HPDE6-E6E7 (cell line): ENCODE measurements around the gene OR2AG1.
"Not testable (repeated sequence)": the region's sequence is repeated elsewhere in the genome, so short reads cannot be mapped to it uniquely, and the experiment has no call there.

Source experiments
- DNase-seq: peaks from one replicate; pipeline ENCODE4 v3.0.0; 2011; ENCODE audit warnings: missing footprints; ENCODE audit errors: extremely low spot score

The OR2AG1 gene

GRCh38 chr11:6794639-6795038, 11.8 kb downstream of the OR2AG1 start:
- no peak for DNase-seq

GRCh38 chr11:6799402-6799801, 16.6 kb downstream of the OR2AG1 start, which contains the start of gene OR6A2:
Gene OR6A2, minus strand, starts transcription at chr11:6799689. Its CDS starts 3,981 bp downstream, at chr11:6795708.
- DNase-seq, result no peak

GRCh38 chr11:6801075-6801474, 18.3 kb downstream of the OR2AG1 start:
- DNase-seq, result not testable (repeated sequence)

- peak; percentile 17 for DNase-seq
Observed at GRCh38 chr11:6812390-6813005, 29.7 kb downstream of the OR2AG1 start.

GRCh38 chr11:6813656-6814055, 30.8 kb downstream of the OR2AG1 start:
- DNase-seq, result no peak

- DNase-seq, result no peak
Observed at GRCh38 chr11:6817694-6818093, 34.9 kb downstream of the OR2AG1 start.

- no peak for DNase-seq
Observed at GRCh38 chr11:6818967-6819366, 36.1 kb downstream of the OR2AG1 start.

- DNase-seq, result no peak
Observed at GRCh38 chr11:6824136-6824823, 41.5 kb downstream of the OR2AG1 start.

GRCh38 chr11:6825231-6825744, 42.5 kb downstream of the OR2AG1 start:
- DNase-seq, result no peak

GRCh38 chr11:6828103-6828502, 45.3 kb downstream of the OR2AG1 start:
- DNase-seq, result no peak

GRCh38 chr11:6833356-6833755, 50.5 kb downstream of the OR2AG1 start:
- DNase-seq, result no peak

GRCh38 chr11:6834021-6834420, 51.2 kb downstream of the OR2AG1 start:
- DNase-seq, result no peak
